Endothelial cell of umbilical vein (primary cell): Measurements from ENCODE around the gene LRP1B. TPM values are rescaled to one million over a fixed set of nuclear protein-coding genes. Genes with fewer than 3 reads are reported as not detected.

Experiments used
- BruUV-seq: library from RNA; stranded (reverse); fragments of 400-500 nt; replicated peaks from 2 replicates; lab custom pipeline; 2021; lab: Mats Ljungman, UMichigan
- CTCF ChIA-PET: fragments of 300-600, 350-600 bp; sonication (Branson Sonifier 250); formaldehyde crosslinking; loops from one replicate; lab custom pipeline; 2021; ENCODE audit warnings: antibody characterized with exemption, inconsistent platforms; lab: Charles Lee
- POLR2A ChIA-PET: fragments of 300-600, 350-600 bp; sonication (Branson Sonifier 250); formaldehyde crosslinking; loops from one replicate; lab custom pipeline; 2021; ENCODE audit warnings: antibody characterized with exemption, inconsistent platforms; lab: Charles Lee
- DNase-seq: peaks from one replicate; pipeline ENCODE4 v3.0.0-alpha.2; 2011; ENCODE audit warnings: low read depth, low spot score
- FAIRE-seq: peaks from 2 replicates; lab custom pipeline; 2011; peaks lifted over from hg19 to GRCh38; lab: Jason Lieb, UNC
- H2AFZ ChIP-seq: 2 replicates; pipeline ENCODE4 v1.6.0; 2012; ENCODE audit warnings: low read depth, low read length, control low read depth, inconsistent platforms
- H3K27ac ChIP-seq: 2 replicates; pipeline ENCODE4 v1.5.1; 2011; ENCODE audit warnings: low read depth, mild to moderate bottlenecking, control low read depth, low read length, moderate library complexity; ENCODE audit not compliant: insufficient read depth
- H3K27me3 ChIP-seq, 2 experiments: 2 replicates each; pipeline versions ENCODE4 v1.6.0 to v1.6.1; 2011; ENCODE audit warnings: low read length in 2 of 2, mixed read lengths in 1 of 2; ENCODE audit not compliant: control insufficient read depth in 2 of 2, insufficient read depth in 2 of 2
- H3K36me3 ChIP-seq, 2 experiments: 2 replicates in 1 of 2; 3 replicates in 1 of 2; pipeline ENCODE4 v1.5.1; 2011; ENCODE audit warnings: low read length in 2 of 2, mild to moderate bottlenecking in 1 of 2, moderate library complexity in 1 of 2; ENCODE audit not compliant: control insufficient read depth in 2 of 2, insufficient read depth in 2 of 2; ENCODE audit errors: extremely low read depth in 1 of 2
- H3K4me1 ChIP-seq: 3 replicates; pipeline ENCODE4 v1.5.1; 2011; ENCODE audit warnings: mild to moderate bottlenecking, low read length; ENCODE audit not compliant: control insufficient read depth, insufficient read depth; ENCODE audit errors: extremely low read depth
- H3K4me2 ChIP-seq: 2 replicates; pipeline ENCODE4 v1.6.1; 2011; ENCODE audit warnings: low read length, control low read depth, mixed read lengths; ENCODE audit not compliant: insufficient read depth
- H3K4me3 ChIP-seq, 3 experiments: fragments of 200-600 bp in 1 of 3; sonication (generic), shearing (Covaris generic) in 1 of 3; replicated peaks in 1 of 3; 2 replicates each; pipeline ENCODE4 v1.5.1; 2011 to 2016; ENCODE audit warnings: control low read depth in 3 of 3, low read length in 3 of 3, mild to moderate bottlenecking in 2 of 3, inconsistent platforms in 1 of 3, low read depth in 1 of 3, moderate library complexity in 1 of 3; ENCODE audit not compliant: insufficient read depth in 1 of 3
- H3K79me2 ChIP-seq: 2 replicates; pipeline ENCODE4 v1.6.0; 2012; ENCODE audit warnings: low read length, inconsistent platforms; ENCODE audit not compliant: control insufficient read depth, insufficient read depth
- H3K9ac ChIP-seq: replicated peaks from 2 replicates; pipeline ENCODE3; 2011; ENCODE audit warnings: low read length, control low read depth; ENCODE audit not compliant: insufficient read depth; ENCODE audit errors: extremely low read depth
- H3K9me1 ChIP-seq: replicated peaks from 3 replicates; pipeline ENCODE4 v1.6.0; 2011; ENCODE audit warnings: mild to moderate bottlenecking, low read length; ENCODE audit not compliant: control insufficient read depth, insufficient read depth; ENCODE audit errors: extremely low read depth
- H3K9me3 ChIP-seq: replicated peaks from 2 replicates; pipeline ENCODE4 v1.5.1; 2012; ENCODE audit warnings: low read length, inconsistent platforms; ENCODE audit not compliant: control insufficient read depth, insufficient read depth
- H4K20me1 ChIP-seq: replicated peaks from 2 replicates; pipeline ENCODE3; 2011; ENCODE audit warnings: mild to moderate bottlenecking, low read length; ENCODE audit not compliant: control insufficient read depth, insufficient read depth; ENCODE audit errors: extremely low read depth
- CTCF ChIP-seq, 2 donors: IDR thresholded peaks; 1 replicate in 1 of 2; 2 replicates in 1 of 2; pipeline ENCODE4 v1.5.1; 2011; ENCODE audit warnings: low read length in 2 of 2, mild to moderate bottlenecking in 2 of 2, moderate library complexity in 2 of 2, control low read depth in 1 of 2, inconsistent platforms in 1 of 2, low read depth in 1 of 2; ENCODE audit not compliant: insufficient read depth in 1 of 2; ENCODE audit errors: extremely low read depth in 1 of 2
- EZH2 ChIP-seq: IDR thresholded peaks from 2 replicates; pipeline ENCODE4 v1.6.1; 2012; ENCODE audit warnings: borderline replicate concordance, low read depth, mild to moderate bottlenecking, moderate library complexity, low read length, inconsistent platforms; ENCODE audit not compliant: severe bottlenecking
- FOS ChIP-seq: IDR thresholded peaks from 2 replicates; pipeline ENCODE4 v1.6.1; 2011; ENCODE audit warnings: mild to moderate bottlenecking, low read length, moderate library complexity, borderline replicate concordance; ENCODE audit not compliant: insufficient read depth
- GATA2 ChIP-seq: IDR thresholded peaks from 2 replicates; pipeline ENCODE4 v1.7.0; 2011; ENCODE audit warnings: low read depth, mild to moderate bottlenecking, moderate library complexity, mixed read lengths, low read length; ENCODE audit not compliant: insufficient read length, insufficient read depth
- JUN ChIP-seq: IDR thresholded peaks from 2 replicates; pipeline ENCODE4 v1.6.1; 2011; ENCODE audit warnings: borderline replicate concordance, low read depth; ENCODE audit not compliant: insufficient read length, insufficient read depth
- MYC ChIP-seq: IDR thresholded peaks from one replicate; pipeline ENCODE4 v1.6.1; 2011; ENCODE audit warnings: mild to moderate bottlenecking, low read depth, low read length
- POLR2A ChIP-seq: IDR thresholded peaks from 2 replicates; pipeline ENCODE4 v1.6.1; 2012; ENCODE audit warnings: low read depth, mild to moderate bottlenecking, control low read depth, low read length
- POLR2AphosphoS5 ChIP-seq: IDR thresholded peaks from 2 replicates; pipeline ENCODE4 v1.6.1; 2012; ENCODE audit warnings: low read depth, mild to moderate bottlenecking, control low read depth, low read length, moderate library complexity; ENCODE audit not compliant: insufficient read depth
- dilution Hi-C: fragments of 300-500 bp; cut with MboI; formaldehyde crosslinking; loops from one replicate; pipeline ENCODE4 v1.15.0; 2019; ENCODE audit warnings: low sequenced_read_pairs; ENCODE audit not compliant: extremely low pct_ligation_motif_present
- intact Hi-C: fragments of 100-400 bp; cut with micrococcal nuclease; formaldehyde crosslinking; loops from one replicate; pipeline ENCODE4 v1.10.0; 2022
- polyA plus RNA-seq, 4 experiments: library from polyadenylated mRNA; depleted of rRNA in 3 of 4; stranded (reverse) in 3 of 4; unstranded in 1 of 4; fragments of >200 nt; gene quantifications; 2 replicates each; pipeline versions ENCODE4 v1.2.1 to v1.2.3, GENCODE V29; 2011 to 2012; ENCODE audit warnings: missing spikeins in 1 of 4
- total RNA-seq: library from RNA; stranded (reverse); gene quantifications from 2 replicates; pipeline ENCODE4 v1.2.3, GENCODE V29; 2021
- TF ChIP-seq, protein P1 (sequence below): IDR thresholded peaks from 2 replicates; pipeline ENCODE4 v1.6.1; 2011; ENCODE audit not compliant: insufficient read depth, insufficient read length

The LRP1B gene
- total and polyA plus RNA-seq, 2 donors (not counting 3 experiments of a cell fraction or from before 2014, with no cell fraction given), result 0.03 to 0.07 TPM

DNA sequence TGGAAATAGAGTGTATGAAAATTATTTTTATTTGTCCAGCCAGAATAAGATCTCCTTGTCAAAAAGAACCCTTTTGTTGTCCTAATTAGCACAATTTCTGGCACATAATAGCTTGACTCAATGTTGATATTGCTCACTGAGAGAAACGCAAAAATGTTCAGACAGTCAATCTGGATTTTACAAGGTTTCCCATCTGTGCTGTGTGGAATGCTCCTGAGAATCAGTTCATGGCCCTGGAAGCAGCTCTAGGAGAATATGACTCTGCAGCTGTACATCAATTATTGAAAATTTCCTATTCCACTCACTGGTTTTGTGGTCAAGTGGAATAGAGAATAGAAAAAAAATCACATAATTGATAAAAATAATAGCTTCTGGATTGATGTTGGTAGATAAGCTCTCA is 1767.7 kb downstream of the LRP1B start:
- ChIA-PET CTCF (interaction anchor here (1.2 to 1.4 kb wide), 3 partner anchors 9 to 33 kb away, joined by 3 read pairs; no protein-coding TSS in a partner anchor), POLR2A (no interaction called here)
- no peak overlapping the region for H3K9ac ChIP-seq
- DNase-seq (no peak), FAIRE-seq (no peak)
- H3K9me1 ChIP-seq, result no peaks in the 10 kb centered on the region
- TF ChIP-seq FOS, result no peak
- TF ChIP-seq GATA2, result no peak
- no peak for TF ChIP-seq EZH2
- TF ChIP-seq, protein P1, sequence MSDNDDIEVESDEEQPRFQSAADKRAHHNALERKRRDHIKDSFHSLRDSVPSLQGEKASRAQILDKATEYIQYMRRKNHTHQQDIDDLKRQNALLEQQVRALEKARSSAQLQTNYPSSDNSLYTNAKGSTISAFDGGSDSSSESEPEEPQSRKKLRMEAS, result no peak
- TF ChIP-seq MYC, result no peak
- TF ChIP-seq JUN, result no peak
- no peak for TF ChIP-seq POLR2AphosphoS5
- TF ChIP-seq CTCF (IDR thresholded peaks at IDR 0.05; ENCODE audit: extremely low read depth in 1 of 2, insufficient read depth in 1 of 2, low read depth in 1 of 2, low read length in 2 of 2), result no peak
- TF ChIP-seq POLR2A, result no peak
- dilution Hi-C loops (no loop called here), intact Hi-C loops (no loop called here)
- no peaks in the 10 kb centered on the region for H3K9me3 ChIP-seq
- no peaks in the 10 kb centered on the region for H3K36me3 ChIP-seq
- H2AFZ ChIP-seq, result no peak overlapping the region
- no peaks in the 10 kb centered on the region for H3K27me3 ChIP-seq
- H3K27ac ChIP-seq, result no peak overlapping the region
- H3K4me2 ChIP-seq, result no peak overlapping the region
- H4K20me1 ChIP-seq, result no peaks in the 10 kb centered on the region
- H3K4me3 ChIP-seq, result no peak overlapping the region
- BruUV-seq, result no TSS peak
- no peaks in the 10 kb centered on the region for H3K4me1 ChIP-seq
- no peaks in the 10 kb centered on the region for H3K79me2 ChIP-seq
